ENCODE results near the gene RGS10.
"Not testable (repeated sequence)": the region's sequence is repeated elsewhere in the genome, so short reads cannot be mapped to it uniquely, and the experiment has no call there.

The RGS10 gene

GRCh38 chr10:119466076-119466475, 76.4 kb downstream of the RGS10 start:
- no peak for DNase-seq

- no peak for DNase-seq
Observed at GRCh38 chr10:119465085-119465484, 77.4 kb downstream of the RGS10 start.

GRCh38 chr10:119463195-119463594, 79.3 kb downstream of the RGS10 start:
- DNase-seq, result not testable (repeated sequence)

GRCh38 chr10:119462773-119463172, 79.7 kb downstream of the RGS10 start:
- DNase-seq, result no peak

GRCh38 chr10:119461923-119462322, 80.6 kb downstream of the RGS10 start:
- DNase-seq, result no peak

- no peak for DNase-seq
Observed at GRCh38 chr10:119461380-119461779, 81.1 kb downstream of the RGS10 start.

GRCh38 chr10:119460369-119461195, 81.9 kb downstream of the RGS10 start:
- DNase-seq, result no peak

- DNase-seq, result no peak
Observed at GRCh38 chr10:119459681-119460340, 82.7 kb downstream of the RGS10 start.

- DNase-seq, result no peak
Observed at GRCh38 chr10:119457966-119458766, 84.4 kb downstream of the RGS10 start.

GRCh38 chr10:119456435-119456810, 86.1 kb downstream of the RGS10 start:
- DNase-seq, result no peak

GRCh38 chr10:119455609-119456434, 86.7 kb downstream of the RGS10 start:
- no peak for DNase-seq

GRCh38 chr10:119454990-119455389, 87.5 kb downstream of the RGS10 start:
- DNase-seq, result no peak

GRCh38 chr10:119454316-119454715, 88.2 kb downstream of the RGS10 start:
- DNase-seq, result no peak

- no peak for DNase-seq
Observed at GRCh38 chr10:119453313-119453712, 89.2 kb downstream of the RGS10 start.

GRCh38 chr10:119452396-119452795, 90.1 kb downstream of the RGS10 start:
- DNase-seq, result no peak

- no peak for DNase-seq
Observed at GRCh38 chr10:119451300-119451896, 91.1 kb downstream of the RGS10 start.

- no peak for DNase-seq
Observed at GRCh38 chr10:119450606-119451299, 91.8 kb downstream of the RGS10 start.

All from NCI-H774 (cell line).